HepG2 (cell line): Measurements from ENCODE around the gene MEAF6. TPM values are rescaled to one million over a fixed set of nuclear protein-coding genes. Genes with fewer than 3 reads are reported as not detected.
A peak's percentile ranks its signal among the peaks of the same experiment; 100 is the strongest.

Source experiments
- AHR ChIP-seq: IDR thresholded peaks from 2 replicates; pipeline ENCODE4 v1.6.1; 2018; ENCODE audit warnings: missing genetic modification reagents, missing compliant biosample characterization
- ATF4 ChIP-seq, 2 experiments: fragments of 450-650 bp in 1 of 2; sonication (generic) in 1 of 2; formaldehyde crosslinking; IDR thresholded peaks; 2 replicates each; pipeline versions ENCODE4 v1.5.0 to v1.8.0; 2020 to 2022; ENCODE audit warnings: mild to moderate bottlenecking in 1 of 2, missing genetic modification reagents in 1 of 2
- BRD4 ChIP-seq: sonication (generic); formaldehyde crosslinking; IDR thresholded peaks from 2 replicates; pipeline ENCODE4 v1.4.0; 2020; ENCODE audit warnings: missing genetic modification reagents
- GABPA ChIP-seq, 2 experiments: IDR thresholded peaks; 2 replicates each; pipeline ENCODE4 v1.6.1; 2011 to 2016; ENCODE audit warnings: low read depth in 2 of 2, low read length in 1 of 2, missing biosample characterization in 1 of 2, missing genetic modification characterization in 1 of 2
- HCFC1 ChIP-seq: fragments of 150-350 bp; IDR thresholded peaks from 2 replicates; pipeline ENCODE4 v1.6.1; 2014; ENCODE audit warnings: low read depth, low read length
- IRF2 ChIP-seq: IDR thresholded peaks from 2 replicates; pipeline ENCODE4 v1.6.1; 2018; ENCODE audit warnings: missing genetic modification reagents, missing compliant biosample characterization
- MTA1 ChIP-seq: sonication (generic); formaldehyde crosslinking; IDR thresholded peaks from 2 replicates; pipeline ENCODE4 v1.4.0; 2020; ENCODE audit warnings: missing genetic modification reagents, mild to moderate bottlenecking, borderline replicate concordance
- MYC ChIP-seq: sonication (generic); formaldehyde crosslinking; IDR thresholded peaks from 2 replicates; pipeline ENCODE4 v1.9.0; 2021; ENCODE audit warnings: missing genetic modification reagents, borderline replicate concordance
- MZF1 ChIP-seq: sonication (generic); formaldehyde crosslinking; IDR thresholded peaks from 2 replicates; pipeline ENCODE4 v1.8.1; 2023; ENCODE audit warnings: mild to moderate bottlenecking, missing genetic modification reagents, borderline replicate concordance
- NCOA1 ChIP-seq: sonication (generic); formaldehyde crosslinking; IDR thresholded peaks from 2 replicates; pipeline ENCODE4 v1.9.0; 2021; ENCODE audit warnings: missing genetic modification reagents
- NFATC3 ChIP-seq: sonication (generic); formaldehyde crosslinking; IDR thresholded peaks from 2 replicates; pipeline ENCODE4 v1.5.1; 2020; ENCODE audit warnings: mild to moderate bottlenecking, missing genetic modification reagents
- PLSCR1 ChIP-seq: sonication (generic); formaldehyde crosslinking; IDR thresholded peaks from 2 replicates; pipeline ENCODE4 v1.5.0; 2020; ENCODE audit warnings: missing genetic modification reagents, mild to moderate bottlenecking, borderline replicate concordance
- RNF2 ChIP-seq: fragments of 450-650 bp; conservative IDR thresholded peaks from 2 replicates; pipeline ENCODE4 v1.6.1; 2016; ENCODE audit warnings: low read depth
- TEAD2 ChIP-seq: sonication (generic); formaldehyde crosslinking; IDR thresholded peaks from 2 replicates; pipeline ENCODE4 v1.9.0; 2021; ENCODE audit warnings: missing genetic modification reagents
- TFDP1 ChIP-seq: IDR thresholded peaks from 2 replicates; pipeline ENCODE4 v1.6.1; 2016; ENCODE audit warnings: missing compliant biosample characterization, missing genetic modification reagents, borderline replicate concordance
- ZEB1 ChIP-seq: IDR thresholded peaks from 2 replicates; pipeline ENCODE4 v1.6.1; 2012; ENCODE audit warnings: mild to moderate bottlenecking, low read depth, inconsistent platforms; ENCODE audit not compliant: insufficient replicate concordance
- ZFP82 ChIP-seq: sonication (generic); formaldehyde crosslinking; IDR thresholded peaks from 2 replicates; pipeline ENCODE4 v1.5.1; 2020; ENCODE audit warnings: mild to moderate bottlenecking, missing genetic modification reagents, borderline replicate concordance
- ZNF207 ChIP-seq: fragments of 450-650 bp; IDR thresholded peaks from 2 replicates; pipeline ENCODE4 v1.6.1; 2016; ENCODE audit warnings: antibody characterized with exemption, borderline replicate concordance
- ZNF234 ChIP-seq: sonication (generic); formaldehyde crosslinking; conservative IDR thresholded peaks from 2 replicates; pipeline ENCODE4 v1.5.1; 2020; ENCODE audit warnings: mild to moderate bottlenecking, missing genetic modification reagents
- ZNF280D ChIP-seq: sonication (generic); formaldehyde crosslinking; IDR thresholded peaks from 2 replicates; pipeline ENCODE4 v1.5.1; 2020; ENCODE audit warnings: mild to moderate bottlenecking, missing genetic modification reagents
- ZNF569 ChIP-seq: sonication (generic); formaldehyde crosslinking; IDR thresholded peaks from 2 replicates; pipeline ENCODE4 v1.5.0; 2020; ENCODE audit warnings: mild to moderate bottlenecking, missing genetic modification reagents, moderate library complexity, borderline replicate concordance
- ZNF878 ChIP-seq: sonication (generic); formaldehyde crosslinking; IDR thresholded peaks from 2 replicates; pipeline ENCODE4 v1.8.1; 2023; ENCODE audit warnings: mild to moderate bottlenecking, missing genetic modification reagents, moderate library complexity
- polyA plus RNA-seq, 8 experiments: library from polyadenylated mRNA; depleted of rRNA in 3 of 8; stranded (reverse) in 7 of 8; unstranded in 1 of 8; fragments of >200 nt; fragmentation: Illumina TruSeq in 4 of 8; extraction: Trizol in 4 of 8; gene quantifications; 2 replicates each; pipeline versions ENCODE4 v1.2.1 to v1.2.3, GENCODE V29; 2011 to 2016; ENCODE audit warnings: low read depth in 4 of 8, missing spikeins in 1 of 8, mixed read lengths in 1 of 8; ENCODE audit not compliant: insufficient read depth in 1 of 8
- total RNA-seq, 5 experiments: library from RNA; depleted of rRNA; stranded (reverse); fragments of >200 nt; fragmentation: Illumina TruSeq; extraction: Trizol; gene quantifications; 2 replicates each; pipeline ENCODE4 v1.2.3, GENCODE V29; 2016; ENCODE audit warnings: low read depth in 1 of 5

Gene MEAF6
- total and polyA plus RNA-seq, 2 of the 13 experiments (the other 11 are each of a cell fraction or from before 2014, with no cell fraction given): 29.5 to 45.6 TPM

GRCh38 chr1:37514350-37515184, at the start of gene MEAF6 (continued):
- TF ChIP-seq ZNF280D (CRISPR knock-in tag) (0 out of 2 replicates have a peak, but pooled peaks have one; percentile 61), GABPA (IDR thresholded peaks at IDR 0.05; ENCODE audit: low read depth, low read length) (no peak), GABPA (CRISPR knock-in tag; IDR thresholded peaks at IDR 0.05; ENCODE audit: low read depth) (peak; percentile 42; the same call in 1 of the 2 replicates), NFATC3 (CRISPR knock-in tag) (no peak), MTA1 (peak; percentile 65; the same call in 1 of the 2 replicates), ZNF234 (CRISPR knock-in tag) (no peak; the same call in 1 of the 2 replicates), MYC (peak; percentile 89; the same call in 1 of the 2 replicates), NCOA1 (no peak), AHR (CRISPR knock-in tag) (0 out of 2 replicates have a peak, but pooled peaks have one; percentile 70), ZFP82 (peak; percentile 87; the same call in 1 of the 2 replicates), ZNF569 (0 out of 2 replicates have a peak, but pooled peaks have one; percentile 60), HCFC1 (peak; percentile 18; the same call in 1 of the 2 replicates), MZF1 (no peak), RNF2 (peak; percentile 98), BRD4 (peak; percentile 67; the same call in 1 of the 2 replicates), TEAD2 (no peak), PLSCR1 (CRISPR knock-in tag) (no peak), ZEB1 (no peak), TFDP1 (peak; percentile 68; the same call in 1 of the 2 replicates), ATF4 (CRISPR knock-in tag; IDR thresholded peaks at IDR 0.05) (0 out of 4 replicates have a peak, but pooled peaks of 1 of the 2 experiments have one; percentile 24), ZNF878 (CRISPR knock-in tag) (peak; percentile 67; the same call in 1 of the 2 replicates), ZNF207 (no peak), IRF2 (CRISPR knock-in tag) (no peak; the same call in 1 of the 2 replicates)
